Central memory CD8-positive, alpha-beta T cell (primary cell): ENCODE results near the gene CNN1.
A peak's percentile ranks its signal among the peaks of the same experiment; 100 is the strongest.
"Not testable (repeated sequence)": the region's sequence is repeated elsewhere in the genome, so short reads cannot be mapped to it uniquely, and the experiment has no call there.

ENCODE experiments used
- ATAC-seq: fragments of 150-1000 bp; cut with Tn5 transposase; replicated peaks from 2 replicates; pipeline ENCODE4 v1.10.0; 2022; ENCODE audit warnings: mild to moderate bottlenecking, moderate FRiP score, moderate number of reproducible peaks; ENCODE audit not compliant: poor library complexity, severe bottlenecking; ENCODE audit errors: extremely low read depth
- DNase-seq, 2 donors: peaks; one replicate each; pipeline ENCODE4 v3.0.0; 2021; ENCODE audit warnings: low spot score in 2 of 2
- H3K27ac Mint-ChIP-seq: one replicate; pipeline ENCODE4 v1.8.0; 2022; ENCODE audit warnings: low read depth, mild to moderate bottlenecking, moderate library complexity, mixed read lengths
- H3K27me3 Mint-ChIP-seq: one replicate; pipeline ENCODE4 v1.8.0; 2022; ENCODE audit warnings: mixed read lengths
- H3K36me3 Mint-ChIP-seq: one replicate; pipeline ENCODE4 v1.8.0; 2022; ENCODE audit warnings: mild to moderate bottlenecking, moderate library complexity, mixed read lengths; ENCODE audit not compliant: insufficient read depth
- H3K4me1 Mint-ChIP-seq: one replicate; pipeline ENCODE4 v1.8.0; 2022; ENCODE audit warnings: mixed read lengths
- H3K4me3 Mint-ChIP-seq: one replicate; pipeline ENCODE4 v1.8.0; 2022; ENCODE audit warnings: mild to moderate bottlenecking, moderate library complexity, mixed read lengths
- H3K9me3 Mint-ChIP-seq: one replicate; pipeline ENCODE4 v1.8.0; 2022; ENCODE audit warnings: mixed read lengths

CNN1 gene

DNA sequence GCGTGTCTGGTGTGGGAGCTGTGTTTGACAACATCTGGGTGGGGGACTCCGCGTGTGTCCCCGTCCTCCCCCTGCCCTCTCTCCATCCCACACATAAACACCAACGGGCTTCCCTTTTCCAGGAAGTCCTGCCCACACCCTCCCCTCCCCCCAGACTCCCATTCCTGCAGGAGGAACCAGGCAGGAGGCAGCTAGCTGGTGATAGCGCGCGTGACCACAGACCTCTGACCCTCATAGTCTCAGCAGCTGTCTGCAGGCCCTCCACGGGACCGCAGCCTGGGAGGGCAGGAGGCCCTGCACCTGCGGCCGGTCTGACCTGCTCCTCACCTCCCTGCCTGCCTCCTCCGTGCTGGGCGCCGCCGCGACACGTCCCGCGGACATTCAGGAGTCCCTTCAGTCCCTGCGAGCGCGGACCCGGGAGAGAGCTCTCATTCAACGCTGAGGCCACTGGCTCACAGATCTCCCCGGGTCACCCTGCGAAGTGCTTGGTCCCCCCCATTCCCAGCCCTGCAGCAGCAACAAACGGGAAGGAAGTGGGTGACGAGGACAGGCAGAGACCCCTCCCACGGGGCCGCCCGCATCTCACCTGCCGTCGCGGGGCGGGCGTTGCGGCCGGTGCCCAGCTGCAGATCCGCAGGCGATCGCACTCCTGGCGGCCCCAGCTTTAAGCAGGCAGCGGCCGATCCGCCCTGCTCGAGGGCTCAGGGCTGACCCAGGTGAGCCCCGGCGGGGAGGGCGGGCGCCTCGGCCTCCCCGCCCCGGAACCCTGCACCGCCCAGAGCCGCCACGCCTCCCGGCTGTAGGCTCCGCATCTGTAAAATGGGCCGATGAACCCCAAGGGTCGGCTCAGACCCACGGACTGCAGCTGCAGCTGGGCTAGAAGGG, 39.8 kb downstream of the CNN1 start:
- Mint-ChIP-seq H3K27me3 (no peaks in the 10 kb centered on the region), H3K4me1 (peaks cover 13% of the 10 kb centered on the region), H3K4me3 (peak overlapping the region; percentile 80), H3K9me3 (no peaks in the 10 kb centered on the region), H3K27ac (no peak overlapping the region), H3K36me3 (peaks cover 4% of the 10 kb centered on the region)
- ATAC-seq (peak; percentile 52), DNase-seq (no peak)

DNA sequence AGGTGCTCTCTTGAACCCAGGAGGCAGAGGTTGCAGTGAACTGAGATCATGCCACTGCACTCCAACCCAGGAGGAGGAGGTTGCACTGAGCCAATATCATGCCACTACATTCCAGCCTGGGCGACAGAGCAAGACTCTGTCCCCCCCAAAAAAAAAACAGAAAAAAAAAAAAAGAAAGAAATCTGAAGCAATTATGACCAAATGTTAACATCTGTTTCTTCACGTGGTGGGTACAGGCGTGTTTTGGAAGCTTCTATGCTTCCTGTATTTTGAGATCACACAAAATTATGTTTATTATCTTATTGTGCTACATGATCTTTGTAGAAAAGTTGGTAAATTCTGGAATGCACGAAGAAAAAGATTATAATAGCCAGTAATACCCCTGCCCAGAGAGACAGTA, 41.5 kb downstream of the CNN1 start:
- ATAC-seq: no peak
- H3K27me3 Mint-ChIP-seq: no peaks in the 10 kb centered on the region
- H3K27ac Mint-ChIP-seq: no peak overlapping the region
- no peak for DNase-seq
- H3K4me1 Mint-ChIP-seq: peaks cover 13% of the 10 kb centered on the region
- H3K9me3 Mint-ChIP-seq: no peaks in the 10 kb centered on the region
- H3K4me3 Mint-ChIP-seq: peak overlapping the region; percentile 80
- peaks cover 4% of the 10 kb centered on the region for H3K36me3 Mint-ChIP-seq

DNA sequence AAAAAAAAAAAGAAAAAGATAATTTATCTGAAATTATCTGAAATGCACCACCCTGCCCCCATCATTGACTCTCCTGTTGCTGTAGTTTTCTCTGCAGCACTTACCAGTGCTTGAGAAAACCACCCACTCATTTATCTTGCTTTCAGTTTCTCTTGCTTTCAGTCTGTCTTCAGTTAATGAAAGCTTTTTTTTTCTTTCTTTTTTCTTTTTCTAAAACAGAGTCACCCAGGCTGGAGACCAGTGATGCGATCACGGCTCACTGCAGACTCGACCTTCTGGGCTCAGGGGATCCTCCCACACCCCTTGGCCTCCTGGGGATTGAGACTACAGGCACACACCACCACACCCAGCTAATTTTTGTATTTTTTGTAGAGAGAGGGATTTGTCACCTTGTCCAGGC, 43.1 kb downstream of the CNN1 start:
- peak overlapping the region; percentile 57 for H3K4me3 Mint-ChIP-seq
- H3K27ac Mint-ChIP-seq: peak overlapping the region; percentile 61
- ATAC-seq: peak; percentile 57
- H3K36me3 Mint-ChIP-seq: peaks cover 3% of the 10 kb centered on the region
- H3K27me3 Mint-ChIP-seq: no peaks in the 10 kb centered on the region
- peaks cover 13% of the 10 kb centered on the region for H3K4me1 Mint-ChIP-seq
- DNase-seq: no peak
- H3K9me3 Mint-ChIP-seq: no peaks in the 10 kb centered on the region

DNA sequence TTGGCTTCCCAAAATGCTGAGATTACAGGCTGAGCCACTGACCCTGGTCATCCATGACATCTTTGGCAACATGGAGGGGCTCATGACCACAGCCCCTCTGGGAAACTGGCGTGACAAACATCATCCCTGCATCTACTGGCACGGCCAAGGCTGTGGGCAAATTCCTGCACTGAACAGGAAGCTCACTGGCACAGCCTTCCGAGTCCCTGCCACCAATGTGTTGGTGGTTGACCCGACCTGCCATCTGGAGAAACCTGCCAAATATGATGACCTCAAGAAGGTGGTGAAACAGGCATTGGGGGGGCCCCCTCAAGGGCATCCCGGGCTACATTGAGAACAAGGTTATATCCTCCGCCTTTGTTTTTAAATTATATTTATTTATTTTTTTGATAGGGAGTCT, 47.7 kb downstream of the CNN1 start:
- no peaks in the 10 kb centered on the region for H3K27me3 Mint-ChIP-seq
- no peak for ATAC-seq
- no peak overlapping the region for H3K27ac Mint-ChIP-seq
- no peak for DNase-seq
- H3K36me3 Mint-ChIP-seq: no peaks in the 10 kb centered on the region
- H3K4me3 Mint-ChIP-seq: no peak overlapping the region
- H3K9me3 Mint-ChIP-seq: no peaks in the 10 kb centered on the region
- H3K4me1 Mint-ChIP-seq: peaks cover 16% of the 10 kb centered on the region

DNA sequence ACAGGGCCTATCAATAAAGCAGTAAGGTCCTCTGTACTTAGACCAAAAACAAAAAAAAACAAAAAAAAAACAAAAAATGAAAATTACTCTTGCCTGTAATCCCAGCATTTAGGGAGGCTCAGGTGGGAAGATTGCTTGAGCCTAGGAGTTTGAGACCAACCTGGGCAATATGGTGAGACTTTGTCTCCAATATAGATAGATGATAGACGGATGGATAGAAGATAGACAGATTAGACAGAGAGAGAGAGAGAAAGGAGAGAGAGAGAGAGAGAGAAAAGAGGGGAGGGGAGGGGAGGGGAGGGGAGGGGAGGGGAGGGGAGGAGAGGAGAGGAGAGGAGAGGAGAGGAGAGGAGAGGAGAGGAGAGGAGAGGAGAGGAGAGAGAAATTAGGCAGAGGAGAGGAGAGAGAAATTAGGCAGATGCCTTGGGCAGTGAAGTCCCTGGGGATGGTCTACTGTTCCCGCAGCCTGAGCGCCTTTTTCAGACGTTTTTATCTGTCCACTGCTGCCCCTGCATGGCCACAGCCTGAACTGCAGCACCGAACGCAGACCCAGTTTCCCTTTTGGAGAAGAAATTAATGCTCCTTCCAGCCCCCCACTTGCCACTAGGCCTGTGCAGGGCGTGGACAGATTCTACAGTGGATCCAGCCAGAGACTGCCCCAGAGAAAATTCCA, 48.8 kb downstream of the CNN1 start:
- peaks cover 10% of the 10 kb centered on the region for H3K4me1 Mint-ChIP-seq
- DNase-seq: peak; percentile 69 to 73
- H3K36me3 Mint-ChIP-seq: no peaks in the 10 kb centered on the region
- ATAC-seq: peak; percentile 67
- H3K4me3 Mint-ChIP-seq: no peak overlapping the region
- peak overlapping the region; percentile 10 for H3K27ac Mint-ChIP-seq
- H3K9me3 Mint-ChIP-seq: no peaks in the 10 kb centered on the region
- no peaks in the 10 kb centered on the region for H3K27me3 Mint-ChIP-seq

- Mint-ChIP-seq H3K27me3 (no peaks in the 10 kb centered on the region), H3K27ac (peak overlapping the region; percentile 10), H3K4me1 (peaks cover 10% of the 10 kb centered on the region), H3K4me3 (no peak overlapping the region), H3K9me3 (no peaks in the 10 kb centered on the region), H3K36me3 (no peaks in the 10 kb centered on the region)
- DNase-seq (no peak), ATAC-seq (no peak)
Observed at GRCh38 chr19:11587975-11588631, 49.5 kb downstream of the CNN1 start.

DNA sequence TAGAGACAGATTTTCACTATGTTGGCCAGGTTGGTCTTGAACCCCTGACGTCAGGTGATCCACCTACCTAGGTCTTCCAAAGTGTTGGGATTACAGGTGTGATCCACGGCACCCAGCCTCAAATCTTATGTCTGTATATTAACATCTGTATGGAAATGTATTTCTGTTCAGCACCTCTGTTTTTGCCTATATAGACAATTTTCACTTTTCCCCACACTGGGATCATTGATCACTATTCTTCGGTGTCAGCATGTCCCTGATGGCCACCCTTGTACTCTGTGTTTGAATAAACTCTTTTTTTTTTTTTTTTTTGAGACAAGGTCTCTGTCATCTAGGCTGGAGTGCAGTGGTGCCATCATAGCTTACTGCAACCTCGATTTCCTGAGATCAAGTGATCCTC, 55.4 kb downstream of the CNN1 start:
- DNase-seq (no peak), ATAC-seq (no peak)
- Mint-ChIP-seq H3K4me1 (peaks cover 12% of the 10 kb centered on the region), H3K36me3 (peaks cover 7% of the 10 kb centered on the region), H3K27ac (no peak overlapping the region), H3K4me3 (no peak overlapping the region), H3K9me3 (no peaks in the 10 kb centered on the region), H3K27me3 (no peaks in the 10 kb centered on the region)

DNA sequence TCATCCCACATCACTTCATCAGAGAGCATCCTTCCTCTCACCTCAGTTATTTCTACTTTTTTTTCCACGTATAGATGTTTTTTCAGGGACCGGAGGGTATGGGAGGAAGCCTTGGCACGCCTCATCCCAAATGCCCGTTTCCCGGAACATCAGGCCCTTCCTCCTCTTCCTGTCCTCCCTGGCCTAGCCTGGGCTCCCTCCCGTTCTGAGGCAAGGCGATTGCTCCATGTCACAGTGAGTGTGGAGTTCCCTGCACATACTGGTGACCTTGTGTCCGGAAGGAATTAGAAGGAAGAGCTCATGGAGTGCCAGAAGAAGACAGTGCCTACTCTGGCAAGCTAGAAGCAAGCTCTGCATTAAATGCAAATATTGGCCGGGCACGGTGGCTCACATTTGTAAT, 57.5 kb downstream of the CNN1 start:
- Mint-ChIP-seq H3K36me3 (peaks cover 9% of the 10 kb centered on the region), H3K27me3 (no peaks in the 10 kb centered on the region), H3K4me3 (peak overlapping the region; percentile 94), H3K27ac (peak overlapping the region; percentile 90), H3K9me3 (no peaks in the 10 kb centered on the region), H3K4me1 (peaks cover 12% of the 10 kb centered on the region)
- DNase-seq (no peak), ATAC-seq (no peak)

GRCh38 chr19:11597202-11598102, 58.8 kb downstream of the CNN1 start, which contains the start of gene ZNF627:
Gene ZNF627, plus strand, starts transcription at chr19:11597483. Its CDS starts 145 bp downstream, at chr19:11597628.
- ATAC-seq (peak; percentile 100), DNase-seq (peak; percentile 91 to 98)
- Mint-ChIP-seq H3K36me3 (peaks cover 9% of the 10 kb centered on the region), H3K27ac (peak within 1 kb of the TSS; percentile 90), H3K4me3 (peak within 1 kb of the TSS; percentile 94), H3K27me3 (no peaks in the 10 kb centered on the region), H3K4me1 (peaks cover 19% of the 10 kb centered on the region), H3K9me3 (no peaks in the 10 kb centered on the region)

DNA sequence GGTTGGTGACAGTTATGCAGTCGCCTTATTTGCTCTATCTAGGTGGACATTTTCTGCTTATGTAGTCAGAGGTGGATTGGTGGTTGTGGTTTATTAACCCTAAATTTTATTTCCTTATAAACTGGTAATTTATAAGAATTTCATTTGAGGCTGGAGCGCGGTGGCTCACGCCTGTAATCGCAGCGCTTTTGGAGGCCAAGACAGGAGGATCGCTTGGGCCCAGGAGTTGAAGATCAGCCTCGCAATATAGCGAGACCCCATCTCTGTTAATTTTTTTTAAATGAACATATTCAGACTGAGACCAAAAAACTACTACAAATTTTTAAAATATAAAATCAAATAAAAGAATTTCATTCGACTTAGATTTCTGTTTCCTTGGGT, 59.4 kb downstream of the CNN1 start:
- Mint-ChIP-seq H3K9me3 (no peaks in the 10 kb centered on the region), H3K4me3 (peak overlapping the region; percentile 94), H3K27me3 (no peaks in the 10 kb centered on the region), H3K4me1 (peaks cover 24% of the 10 kb centered on the region), H3K27ac (peak overlapping the region; percentile 90), H3K36me3 (peaks cover 9% of the 10 kb centered on the region)
- ATAC-seq: no peak
- DNase-seq: no peak

DNA sequence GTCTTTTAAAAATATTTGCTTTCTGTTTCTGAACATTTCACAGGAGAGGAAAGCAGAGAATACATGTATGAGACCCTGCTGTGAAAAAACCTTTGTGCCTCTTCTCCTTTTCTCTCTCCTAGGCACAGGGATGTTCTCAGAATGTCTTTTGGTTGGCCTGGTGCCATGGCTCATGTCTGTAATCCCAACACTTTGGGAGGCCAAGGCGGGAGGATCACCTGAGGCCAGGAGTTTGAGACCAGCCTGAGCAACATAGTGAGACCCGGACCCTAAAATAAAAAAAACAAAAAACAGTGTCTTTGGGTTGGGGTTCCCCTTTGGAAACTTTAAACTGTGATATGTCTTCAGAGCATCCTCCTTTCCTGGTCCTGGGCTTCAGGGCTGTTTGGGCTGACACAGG, 60.1 kb downstream of the CNN1 start:
- peak overlapping the region; percentile 94 for H3K4me3 Mint-ChIP-seq
- no peaks in the 10 kb centered on the region for H3K27me3 Mint-ChIP-seq
- H3K4me1 Mint-ChIP-seq: peaks cover 24% of the 10 kb centered on the region
- H3K36me3 Mint-ChIP-seq: peaks cover 11% of the 10 kb centered on the region
- DNase-seq (no peak), ATAC-seq (no peak)
- peak overlapping the region; percentile 90 for H3K27ac Mint-ChIP-seq
- no peaks in the 10 kb centered on the region for H3K9me3 Mint-ChIP-seq

DNA sequence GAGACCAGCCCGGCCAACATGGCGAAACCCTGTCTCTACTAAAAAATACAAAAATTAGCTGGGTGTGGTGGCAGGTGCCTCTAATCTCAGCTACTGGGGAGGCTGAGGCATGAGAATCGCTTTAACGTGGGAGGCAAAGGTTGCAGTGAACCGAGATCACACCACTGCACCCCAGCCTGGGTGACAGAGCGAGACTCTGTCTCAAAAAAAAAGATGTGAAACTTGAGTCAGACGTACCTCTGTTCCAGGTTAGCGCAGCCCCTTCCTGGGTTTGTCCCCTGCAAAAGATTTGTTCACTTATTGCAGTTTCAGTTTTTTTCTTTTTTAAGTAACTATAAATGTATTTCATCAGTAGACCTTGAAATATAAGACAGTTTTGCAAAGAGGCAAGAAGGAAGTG, 61.1 kb downstream of the CNN1 start:
- not testable (repeated sequence) for ATAC-seq, H3K4me3 Mint-ChIP-seq, DNase-seq, H3K27me3 Mint-ChIP-seq, H3K9me3 Mint-ChIP-seq
- H3K27ac Mint-ChIP-seq: peak overlapping the region; percentile 69
- H3K4me1 Mint-ChIP-seq: peaks cover 24% of the 10 kb centered on the region
- peaks cover 12% of the 10 kb centered on the region for H3K36me3 Mint-ChIP-seq
